Neuron (in vitro differentiated cells): ENCODE measurements around the gene FOCAD.

Source experiments
- H2AFZ ChIP-seq: one replicate; pipeline ENCODE4 v1.6.1; 2013; ENCODE audit warnings: low read depth, mild to moderate bottlenecking, inconsistent platforms, low read length, moderate library complexity
- H3K27me3 ChIP-seq: one replicate; pipeline ENCODE4 v1.6.1; 2013; ENCODE audit warnings: low read length; ENCODE audit not compliant: insufficient read depth
- H3K36me3 ChIP-seq: one replicate; pipeline ENCODE4 v1.6.1; 2013; ENCODE audit warnings: low read length; ENCODE audit not compliant: insufficient read depth
- H3K4me1 ChIP-seq: one replicate; pipeline ENCODE4 v1.6.1; 2013; ENCODE audit warnings: low read length; ENCODE audit not compliant: insufficient read depth
- H3K4me3 ChIP-seq: 2 replicates; pipeline ENCODE4 v1.5.1; 2013; ENCODE audit warnings: mild to moderate bottlenecking, low read length, moderate library complexity
- H3K9me3 ChIP-seq: one replicate; pipeline ENCODE4 v1.6.1; 2013; ENCODE audit warnings: low read length

FOCAD gene

GRCh38 chr9:21018177-21018576, 334.1 kb downstream of the FOCAD start:
- Histone ChIP-seq H3K9me3 (no peaks in the 10 kb centered on the region), H3K36me3 (no peaks in the 10 kb centered on the region), H3K4me3 (no peak overlapping the region), H3K27me3 (no peaks in the 10 kb centered on the region), H3K4me1 (no peaks in the 10 kb centered on the region), H2AFZ (no peak overlapping the region)

GRCh38 chr9:21023861-21024260, 339.8 kb downstream of the FOCAD start:
- H3K4me1 ChIP-seq = no peaks in the 10 kb centered on the region
- no peaks in the 10 kb centered on the region for H3K27me3 ChIP-seq
- H3K4me3 ChIP-seq = no peak overlapping the region
- H3K9me3 ChIP-seq = no peaks in the 10 kb centered on the region
- H2AFZ ChIP-seq = no peak overlapping the region
- H3K36me3 ChIP-seq = no peaks in the 10 kb centered on the region

GRCh38 chr9:21027295-21027694, 343.2 kb downstream of the FOCAD start:
- Histone ChIP-seq H3K27me3 (no peaks in the 10 kb centered on the region), H2AFZ (no peak overlapping the region), H3K36me3 (no peaks in the 10 kb centered on the region), H3K4me1 (peaks cover 8% of the 10 kb centered on the region), H3K9me3 (peaks cover under 1% of the 10 kb centered on the region), H3K4me3 (no peak overlapping the region)

- H3K4me3 ChIP-seq = no peak overlapping the region
- H3K36me3 ChIP-seq = no peaks in the 10 kb centered on the region
- no peak overlapping the region for H2AFZ ChIP-seq
- H3K27me3 ChIP-seq = no peaks in the 10 kb centered on the region
- peaks cover 8% of the 10 kb centered on the region for H3K4me1 ChIP-seq
- H3K9me3 ChIP-seq = peaks cover 2% of the 10 kb centered on the region
Measured at GRCh38 chr9:21028466-21028865, 344.4 kb downstream of the FOCAD start.

GRCh38 chr9:21029661-21030060, 345.6 kb downstream of the FOCAD start:
- Histone ChIP-seq H3K36me3 (no peaks in the 10 kb centered on the region), H3K9me3 (peaks cover 2% of the 10 kb centered on the region), H2AFZ (no peak overlapping the region), H3K27me3 (no peaks in the 10 kb centered on the region), H3K4me1 (peaks cover 8% of the 10 kb centered on the region), H3K4me3 (no peak overlapping the region)

- H3K4me3 ChIP-seq = no peak overlapping the region
- no peak overlapping the region for H2AFZ ChIP-seq
- H3K4me1 ChIP-seq = peaks cover 8% of the 10 kb centered on the region
- peaks cover 2% of the 10 kb centered on the region for H3K9me3 ChIP-seq
- no peaks in the 10 kb centered on the region for H3K36me3 ChIP-seq
- no peaks in the 10 kb centered on the region for H3K27me3 ChIP-seq
Measured at GRCh38 chr9:21030389-21031035, 346.5 kb downstream of the FOCAD start.

GRCh38 chr9:21031091-21031807, 347.2 kb downstream of the FOCAD start, which contains the start of gene HACD4:
TSS of gene HACD4 (minus strand) at chr9:21031640. CDS start at chr9:21031590, 50 bp downstream.
- Histone ChIP-seq H3K4me1 (peaks cover 8% of the 10 kb centered on the region), H3K4me3 (no peak within 1 kb of the TSS), H3K9me3 (peaks cover 2% of the 10 kb centered on the region), H3K27me3 (no peaks in the 10 kb centered on the region), H2AFZ (no peak within 1 kb of the TSS), H3K36me3 (no peaks in the 10 kb centered on the region)

GRCh38 chr9:21031808-21032183, 347.7 kb downstream of the FOCAD start:
- no peaks in the 10 kb centered on the region for H3K36me3 ChIP-seq
- H3K4me1 ChIP-seq = peaks cover 8% of the 10 kb centered on the region
- no peaks in the 10 kb centered on the region for H3K27me3 ChIP-seq
- peaks cover 2% of the 10 kb centered on the region for H3K9me3 ChIP-seq
- H2AFZ ChIP-seq = no peak overlapping the region
- H3K4me3 ChIP-seq = no peak overlapping the region

GRCh38 chr9:21037278-21037677, 353.2 kb downstream of the FOCAD start:
- H3K4me1 ChIP-seq = peaks cover 7% of the 10 kb centered on the region
- peaks cover 1% of the 10 kb centered on the region for H3K9me3 ChIP-seq
- H3K4me3 ChIP-seq = no peak overlapping the region
- H2AFZ ChIP-seq = no peak overlapping the region
- no peaks in the 10 kb centered on the region for H3K36me3 ChIP-seq
- H3K27me3 ChIP-seq = no peaks in the 10 kb centered on the region

GRCh38 chr9:21039302-21039701, 355.2 kb downstream of the FOCAD start:
- Histone ChIP-seq H3K9me3 (no peaks in the 10 kb centered on the region), H3K27me3 (no peaks in the 10 kb centered on the region), H3K4me3 (no peak overlapping the region), H3K4me1 (peaks cover 7% of the 10 kb centered on the region), H2AFZ (no peak overlapping the region), H3K36me3 (no peaks in the 10 kb centered on the region)

- no peak overlapping the region for H2AFZ ChIP-seq
- H3K36me3 ChIP-seq = no peaks in the 10 kb centered on the region
- H3K9me3 ChIP-seq = no peaks in the 10 kb centered on the region
- no peaks in the 10 kb centered on the region for H3K27me3 ChIP-seq
- no peak overlapping the region for H3K4me3 ChIP-seq
- peaks cover 5% of the 10 kb centered on the region for H3K4me1 ChIP-seq
Measured at GRCh38 chr9:21042466-21042865, 358.4 kb downstream of the FOCAD start.

- Histone ChIP-seq H3K4me1 (peaks cover 5% of the 10 kb centered on the region), H3K4me3 (no peak overlapping the region), H3K27me3 (no peaks in the 10 kb centered on the region), H2AFZ (no peak overlapping the region), H3K9me3 (no peaks in the 10 kb centered on the region), H3K36me3 (no peaks in the 10 kb centered on the region)
Measured at GRCh38 chr9:21043841-21044240, 359.8 kb downstream of the FOCAD start.
